ENCODE results near the gene MARCO. TPM values are rescaled to one million over a fixed set of nuclear protein-coding genes. Genes with fewer than 3 reads are reported as not detected.

MARCO gene
- polyA plus RNA-seq, 1 of the 3 experiments (the other 2 are of a cell fraction) = not detected

DNA sequence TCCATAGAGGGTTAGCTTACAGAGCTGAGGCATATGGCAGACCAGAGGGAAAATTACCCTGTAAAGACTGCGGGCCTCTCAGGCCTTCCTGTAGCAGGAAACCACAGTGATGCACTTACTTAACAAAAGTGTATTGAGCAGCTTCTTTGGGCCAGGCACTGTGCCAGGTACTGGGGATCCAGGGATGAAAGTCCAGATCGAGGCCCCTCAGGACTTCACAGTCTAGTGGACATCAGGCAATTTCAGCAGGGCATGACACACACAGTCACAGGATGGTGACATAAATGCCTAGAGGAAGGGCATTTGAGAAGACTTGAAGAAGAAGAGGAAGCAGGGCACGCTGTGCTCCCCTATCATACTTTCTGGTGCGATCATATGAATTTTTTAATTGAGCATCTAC lies 71.7 kb downstream of the MARCO start (continued):
- TF ChIP-seq, protein P1, sequence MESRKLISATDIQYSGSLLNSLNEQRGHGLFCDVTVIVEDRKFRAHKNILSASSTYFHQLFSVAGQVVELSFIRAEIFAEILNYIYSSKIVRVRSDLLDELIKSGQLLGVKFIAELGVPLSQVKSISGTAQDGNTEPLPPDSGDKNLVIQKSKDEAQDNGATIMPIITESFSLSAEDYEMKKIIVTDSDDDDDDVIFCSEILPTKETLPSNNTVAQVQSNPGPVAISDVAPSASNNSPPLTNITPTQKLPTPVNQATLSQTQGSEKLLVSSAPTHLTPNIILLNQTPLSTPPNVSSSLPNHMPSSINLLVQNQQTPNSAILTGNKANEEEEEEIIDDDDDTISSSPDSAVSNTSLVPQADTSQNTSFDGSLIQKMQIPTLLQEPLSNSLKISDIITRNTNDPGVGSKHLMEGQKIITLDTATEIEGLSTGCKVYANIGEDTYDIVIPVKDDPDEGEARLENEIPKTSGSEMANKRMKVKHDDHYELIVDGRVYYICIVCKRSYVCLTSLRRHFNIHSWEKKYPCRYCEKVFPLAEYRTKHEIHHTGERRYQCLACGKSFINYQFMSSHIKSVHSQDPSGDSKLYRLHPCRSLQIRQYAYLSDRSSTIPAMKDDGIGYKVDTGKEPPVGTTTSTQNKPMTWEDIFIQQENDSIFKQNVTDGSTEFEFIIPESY (IDR thresholded peaks at IDR 0.05; ENCODE audit: borderline replicate concordance, low read depth) = no peak
- TF ChIP-seq, protein P2, sequence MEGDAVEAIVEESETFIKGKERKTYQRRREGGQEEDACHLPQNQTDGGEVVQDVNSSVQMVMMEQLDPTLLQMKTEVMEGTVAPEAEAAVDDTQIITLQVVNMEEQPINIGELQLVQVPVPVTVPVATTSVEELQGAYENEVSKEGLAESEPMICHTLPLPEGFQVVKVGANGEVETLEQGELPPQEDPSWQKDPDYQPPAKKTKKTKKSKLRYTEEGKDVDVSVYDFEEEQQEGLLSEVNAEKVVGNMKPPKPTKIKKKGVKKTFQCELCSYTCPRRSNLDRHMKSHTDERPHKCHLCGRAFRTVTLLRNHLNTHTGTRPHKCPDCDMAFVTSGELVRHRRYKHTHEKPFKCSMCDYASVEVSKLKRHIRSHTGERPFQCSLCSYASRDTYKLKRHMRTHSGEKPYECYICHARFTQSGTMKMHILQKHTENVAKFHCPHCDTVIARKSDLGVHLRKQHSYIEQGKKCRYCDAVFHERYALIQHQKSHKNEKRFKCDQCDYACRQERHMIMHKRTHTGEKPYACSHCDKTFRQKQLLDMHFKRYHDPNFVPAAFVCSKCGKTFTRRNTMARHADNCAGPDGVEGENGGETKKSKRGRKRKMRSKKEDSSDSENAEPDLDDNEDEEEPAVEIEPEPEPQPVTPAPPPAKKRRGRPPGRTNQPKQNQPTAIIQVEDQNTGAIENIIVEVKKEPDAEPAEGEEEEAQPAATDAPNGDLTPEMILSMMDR (IDR thresholded peaks at IDR 0.05) = no peak
- no peak for TF ChIP-seq GABPA (IDR thresholded peaks at IDR 0.05; ENCODE audit: low read depth)
- no peak for TF ChIP-seq CHD2 (IDR thresholded peaks at IDR 0.05; ENCODE audit: low read length, partially characterized antibody)
- no peak for TF ChIP-seq NRF1 (IDR thresholded peaks at IDR 0.05; ENCODE audit: low read depth, low read length)
- no peak for TF ChIP-seq RCOR1 (IDR thresholded peaks at IDR 0.05; ENCODE audit: low read length)
- TF ChIP-seq, protein P3, sequence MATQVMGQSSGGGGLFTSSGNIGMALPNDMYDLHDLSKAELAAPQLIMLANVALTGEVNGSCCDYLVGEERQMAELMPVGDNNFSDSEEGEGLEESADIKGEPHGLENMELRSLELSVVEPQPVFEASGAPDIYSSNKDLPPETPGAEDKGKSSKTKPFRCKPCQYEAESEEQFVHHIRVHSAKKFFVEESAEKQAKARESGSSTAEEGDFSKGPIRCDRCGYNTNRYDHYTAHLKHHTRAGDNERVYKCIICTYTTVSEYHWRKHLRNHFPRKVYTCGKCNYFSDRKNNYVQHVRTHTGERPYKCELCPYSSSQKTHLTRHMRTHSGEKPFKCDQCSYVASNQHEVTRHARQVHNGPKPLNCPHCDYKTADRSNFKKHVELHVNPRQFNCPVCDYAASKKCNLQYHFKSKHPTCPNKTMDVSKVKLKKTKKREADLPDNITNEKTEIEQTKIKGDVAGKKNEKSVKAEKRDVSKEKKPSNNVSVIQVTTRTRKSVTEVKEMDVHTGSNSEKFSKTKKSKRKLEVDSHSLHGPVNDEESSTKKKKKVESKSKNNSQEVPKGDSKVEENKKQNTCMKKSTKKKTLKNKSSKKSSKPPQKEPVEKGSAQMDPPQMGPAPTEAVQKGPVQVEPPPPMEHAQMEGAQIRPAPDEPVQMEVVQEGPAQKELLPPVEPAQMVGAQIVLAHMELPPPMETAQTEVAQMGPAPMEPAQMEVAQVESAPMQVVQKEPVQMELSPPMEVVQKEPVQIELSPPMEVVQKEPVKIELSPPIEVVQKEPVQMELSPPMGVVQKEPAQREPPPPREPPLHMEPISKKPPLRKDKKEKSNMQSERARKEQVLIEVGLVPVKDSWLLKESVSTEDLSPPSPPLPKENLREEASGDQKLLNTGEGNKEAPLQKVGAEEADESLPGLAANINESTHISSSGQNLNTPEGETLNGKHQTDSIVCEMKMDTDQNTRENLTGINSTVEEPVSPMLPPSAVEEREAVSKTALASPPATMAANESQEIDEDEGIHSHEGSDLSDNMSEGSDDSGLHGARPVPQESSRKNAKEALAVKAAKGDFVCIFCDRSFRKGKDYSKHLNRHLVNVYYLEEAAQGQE (IDR thresholded peaks at IDR 0.05; ENCODE audit: low read depth, low read length) = no peak

DNA sequence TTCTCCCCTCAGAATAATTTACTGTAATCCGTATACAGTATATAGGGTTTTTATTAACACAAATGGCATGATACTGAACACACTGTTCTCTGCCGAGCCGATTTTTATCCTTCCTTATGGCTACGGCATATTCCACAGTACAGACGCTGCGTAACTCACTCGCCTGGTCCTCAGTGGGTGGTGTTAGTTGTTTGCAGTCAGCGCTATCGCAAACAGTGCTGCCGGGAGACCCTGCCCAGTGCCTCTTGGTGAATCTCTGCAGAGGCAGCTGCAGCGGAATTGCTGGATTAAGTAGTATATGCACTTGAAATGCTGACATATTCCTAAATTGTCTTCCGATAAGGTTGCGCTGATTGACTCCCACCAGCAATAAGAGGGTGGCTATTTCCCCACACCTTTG lies 73.9 kb downstream of the MARCO start:
- Histone ChIP-seq H3K79me2 (ENCODE audit: insufficient read depth) (no peaks in the 10 kb centered on the region), H3K9me3 (no peaks in the 10 kb centered on the region), H4K20me1 (ENCODE audit: insufficient read depth) (no peaks in the 10 kb centered on the region), H3K9me2 (no peaks in the 10 kb centered on the region), H3K9ac (no peak overlapping the region), H3K4me1 (ENCODE audit: control insufficient read depth in 1 of 2, insufficient read depth in 2 of 2, low read depth in 1 of 2, low read length in 1 of 2) (peaks cover 0 to 2% of the 10 kb centered on the region in 2 experiments; a peak in 1 of 4 replicates), H3K4me2 (0 out of 2 replicates have a peak overlapping the region, but pooled peaks have one; percentile 33), H3K36me3 (replicated peaks in 1 of 2; ENCODE audit: control insufficient read depth in 1 of 2, insufficient read depth in 2 of 2, low read length in 1 of 2) (no peaks in the 10 kb centered on the region), H3K4me3 (ENCODE audit: low read depth in 2 of 2, low read length in 1 of 2) (no peak overlapping the region), H3K27ac (ENCODE audit: low read depth in 2 of 2, low read length in 1 of 2) (no peak overlapping the region), H2AFZ (ENCODE audit: low read depth) (no peak overlapping the region), H3F3A (replicated peaks; ENCODE audit: insufficient read depth) (no peaks in the 10 kb centered on the region), H3K27me3 (ENCODE audit: insufficient read depth) (peaks cover 21% of the 10 kb centered on the region)
- 16% methylated on average over 13 of the region's 13 CpGs for WGBS (ENCODE audit: low lambda C conversion rate)
- TF ChIP-seq, protein P4, sequence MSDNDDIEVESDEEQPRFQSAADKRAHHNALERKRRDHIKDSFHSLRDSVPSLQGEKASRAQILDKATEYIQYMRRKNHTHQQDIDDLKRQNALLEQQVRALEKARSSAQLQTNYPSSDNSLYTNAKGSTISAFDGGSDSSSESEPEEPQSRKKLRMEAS (IDR thresholded peaks at IDR 0.05; ENCODE audit: low read depth) = no peak
- TF ChIP-seq, protein P5, sequence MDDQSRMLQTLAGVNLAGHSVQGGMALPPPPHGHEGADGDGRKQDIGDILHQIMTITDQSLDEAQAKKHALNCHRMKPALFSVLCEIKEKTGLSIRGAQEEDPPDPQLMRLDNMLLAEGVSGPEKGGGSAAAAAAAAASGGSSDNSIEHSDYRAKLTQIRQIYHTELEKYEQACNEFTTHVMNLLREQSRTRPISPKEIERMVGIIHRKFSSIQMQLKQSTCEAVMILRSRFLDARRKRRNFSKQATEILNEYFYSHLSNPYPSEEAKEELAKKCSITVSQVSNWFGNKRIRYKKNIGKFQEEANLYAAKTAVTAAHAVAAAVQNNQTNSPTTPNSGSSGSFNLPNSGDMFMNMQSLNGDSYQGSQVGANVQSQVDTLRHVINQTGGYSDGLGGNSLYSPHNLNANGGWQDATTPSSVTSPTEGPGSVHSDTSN (IDR thresholded peaks at IDR 0.05) = no peak
- no peak for TF ChIP-seq FOXJ3 (CRISPR knock-in tag; IDR thresholded peaks at IDR 0.05)
- TF ChIP-seq RXRA (IDR thresholded peaks at IDR 0.05; ENCODE audit: borderline replicate concordance, low read depth) = no peak
- TF ChIP-seq, protein P6, sequence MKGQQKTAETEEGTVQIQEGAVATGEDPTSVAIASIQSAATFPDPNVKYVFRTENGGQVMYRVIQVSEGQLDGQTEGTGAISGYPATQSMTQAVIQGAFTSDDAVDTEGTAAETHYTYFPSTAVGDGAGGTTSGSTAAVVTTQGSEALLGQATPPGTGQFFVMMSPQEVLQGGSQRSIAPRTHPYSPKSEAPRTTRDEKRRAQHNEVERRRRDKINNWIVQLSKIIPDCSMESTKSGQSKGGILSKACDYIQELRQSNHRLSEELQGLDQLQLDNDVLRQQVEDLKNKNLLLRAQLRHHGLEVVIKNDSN (IDR thresholded peaks at IDR 0.05; ENCODE audit: borderline replicate concordance, low read depth) = no peak
- TF ChIP-seq, protein P1 (IDR thresholded peaks at IDR 0.05; ENCODE audit: borderline replicate concordance, low read depth) = no peak
- TF ChIP-seq RAD21 (IDR thresholded peaks at IDR 0.05; ENCODE audit: low read length) = no peak
- ChIA-PET POLR2A (no interaction called here), CTCF (interaction anchor here (0.7 to 2.0 kb wide), 5 partner anchors 79 to 461 kb away, joined by 3 to 5 read pairs (median 4); no protein-coding TSS in a partner anchor)
- no peak for DNase-seq

All from SK-N-SH (cell line).